MV-4-11 (cell line): Measurements from ENCODE around the gene NDUFAF5.
A peak's percentile ranks its signal among the peaks of the same experiment; 100 is the strongest.
"Not testable (repeated sequence)": the region's sequence is repeated elsewhere in the genome, so short reads cannot be mapped to it uniquely, and the experiment has no call there.

ENCODE experiments used
- DNase-seq: peaks from one replicate; lab custom pipeline; 2025; lab: John Stamatoyannopoulos, UW

The NDUFAF5 gene

GRCh38 chr20:13784893-13785715 lies at the start of gene NDUFAF5, which contains the start of gene ESF1:
Gene NDUFAF5 (plus strand): TSS chr20:13785028. CDS start chr20:13785069, 41 bp downstream.
Gene ESF1 (minus strand): TSS chr20:13784919. CDS start chr20:13783140, 1,779 bp downstream.
- peak; percentile 95 for DNase-seq

- no peak for DNase-seq
Measured at GRCh38 chr20:13735826-13736225, 49.0 kb upstream of the NDUFAF5 start.

- no peak for DNase-seq
Measured at GRCh38 chr20:13736436-13737191, 48.2 kb upstream of the NDUFAF5 start.

GRCh38 chr20:13738187-13738586 lies 46.6 kb upstream of the NDUFAF5 start:
- not testable (repeated sequence) for DNase-seq

- peak; percentile 72 for DNase-seq
Measured at GRCh38 chr20:13739731-13740649, 44.8 kb upstream of the NDUFAF5 start.

GRCh38 chr20:13741879-13742278 lies 42.9 kb upstream of the NDUFAF5 start:
- DNase-seq, result no peak

- DNase-seq, result no peak
Measured at GRCh38 chr20:13744352-13744751, 40.5 kb upstream of the NDUFAF5 start.

GRCh38 chr20:13745784-13746183 lies 39.0 kb upstream of the NDUFAF5 start:
- DNase-seq, result no peak

GRCh38 chr20:13749811-13750210 lies 35.0 kb upstream of the NDUFAF5 start:
- peak; percentile 79 for DNase-seq

- DNase-seq, result no peak
Measured at GRCh38 chr20:13753436-13754036, 31.3 kb upstream of the NDUFAF5 start.

GRCh38 chr20:13755809-13756208 lies 29.0 kb upstream of the NDUFAF5 start:
- DNase-seq, result no peak

- no peak for DNase-seq
Measured at GRCh38 chr20:13756551-13756950, 28.3 kb upstream of the NDUFAF5 start.

- DNase-seq, result no peak
Measured at GRCh38 chr20:13758884-13759283, 25.9 kb upstream of the NDUFAF5 start.

- DNase-seq, result not testable (repeated sequence)
Measured at GRCh38 chr20:13760451-13760946, 24.3 kb upstream of the NDUFAF5 start.

GRCh38 chr20:13765299-13765698 lies 19.5 kb upstream of the NDUFAF5 start:
- peak; percentile 17 for DNase-seq

- no peak for DNase-seq
Measured at GRCh38 chr20:13765868-13766416, 18.9 kb upstream of the NDUFAF5 start.

- no peak for DNase-seq
Measured at GRCh38 chr20:13770141-13770540, 14.7 kb upstream of the NDUFAF5 start.

- DNase-seq, result peak; percentile 47
Measured at GRCh38 chr20:13771853-13772453, 12.9 kb upstream of the NDUFAF5 start.

- peak; percentile 11 for DNase-seq
Measured at GRCh38 chr20:13772529-13772928, 12.3 kb upstream of the NDUFAF5 start.

- no peak for DNase-seq
Measured at GRCh38 chr20:13775867-13776266, 9.0 kb upstream of the NDUFAF5 start.
